ENCODE measurements around the gene CDH7.

GRCh38 chr18:65822826-65823225 is 72.0 kb downstream of the CDH7 start:
- TF ChIP-seq, protein P1, sequence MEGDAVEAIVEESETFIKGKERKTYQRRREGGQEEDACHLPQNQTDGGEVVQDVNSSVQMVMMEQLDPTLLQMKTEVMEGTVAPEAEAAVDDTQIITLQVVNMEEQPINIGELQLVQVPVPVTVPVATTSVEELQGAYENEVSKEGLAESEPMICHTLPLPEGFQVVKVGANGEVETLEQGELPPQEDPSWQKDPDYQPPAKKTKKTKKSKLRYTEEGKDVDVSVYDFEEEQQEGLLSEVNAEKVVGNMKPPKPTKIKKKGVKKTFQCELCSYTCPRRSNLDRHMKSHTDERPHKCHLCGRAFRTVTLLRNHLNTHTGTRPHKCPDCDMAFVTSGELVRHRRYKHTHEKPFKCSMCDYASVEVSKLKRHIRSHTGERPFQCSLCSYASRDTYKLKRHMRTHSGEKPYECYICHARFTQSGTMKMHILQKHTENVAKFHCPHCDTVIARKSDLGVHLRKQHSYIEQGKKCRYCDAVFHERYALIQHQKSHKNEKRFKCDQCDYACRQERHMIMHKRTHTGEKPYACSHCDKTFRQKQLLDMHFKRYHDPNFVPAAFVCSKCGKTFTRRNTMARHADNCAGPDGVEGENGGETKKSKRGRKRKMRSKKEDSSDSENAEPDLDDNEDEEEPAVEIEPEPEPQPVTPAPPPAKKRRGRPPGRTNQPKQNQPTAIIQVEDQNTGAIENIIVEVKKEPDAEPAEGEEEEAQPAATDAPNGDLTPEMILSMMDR (conservative IDR thresholded peaks at IDR 0.05) = no peak
- no peak for TF ChIP-seq ZFX (IDR thresholded peaks at IDR 0.05)

Data from C4-2B (cell line).